ENCODE data around the gene LAMA5.

- no peak for TF ChIP-seq CTCF (IDR thresholded peaks at IDR 0.05; ENCODE audit: low read depth, low read length)
- no peak for TF ChIP-seq EZH2phosphoT487 (IDR thresholded peaks at IDR 0.05; ENCODE audit: low read depth)
Observed at GRCh38 chr20:62386383-62387218, 19.5 kb upstream of the LAMA5 start, which contains the start of gene RPS21.

All from OCI-LY3 (cell line).